IMR-90 (cell line): ENCODE measurements around the gene DCST2. TPM values are rescaled to one million over a fixed set of nuclear protein-coding genes. Genes with fewer than 3 reads are reported as not detected.

ENCODE experiments used
- ATAC-seq: fragments of 200-7000 bp; cut with Tn5 transposase; 2 replicates; pipeline ENCODE4 v1.9.1; 2020; ENCODE audit warnings: low read depth, mild to moderate bottlenecking, moderate library complexity
- BruUV-seq: library from RNA; stranded (reverse); fragments of 400-500 nt; replicated peaks from 2 replicates; lab custom pipeline; 2021; lab: Mats Ljungman, UMichigan
- CTCF ChIA-PET: fragments of 300-600 bp; formaldehyde crosslinking; extraction: SDS; loops from one replicate; lab custom pipeline; 2021; ENCODE audit warnings: antibody characterized with exemption; lab: Yijun Ruan, JAX
- POLR2A ChIA-PET: fragments of 300-600 bp; sonication (Branson Sonifier 250); formaldehyde crosslinking; loops from one replicate; lab custom pipeline; 2022; ENCODE audit warnings: antibody characterized with exemption; ENCODE audit not compliant: unreplicated experiment; lab: Charles Lee
- DNase-seq: peaks from one replicate; pipeline ENCODE4 v3.0.0; 2013
- H2AFZ ChIP-seq: replicated peaks from 2 replicates; pipeline ENCODE3; 2013; ENCODE audit warnings: low read length, mild to moderate bottlenecking; ENCODE audit not compliant: poor library complexity
- H2AK5ac ChIP-seq: 2 replicates; pipeline ENCODE4 v1.6.1; 2013; ENCODE audit warnings: low read depth, low read length, inconsistent platforms
- H2AK9ac ChIP-seq: replicated peaks from 2 replicates; pipeline ENCODE3; 2013; ENCODE audit warnings: mild to moderate bottlenecking, low read depth, low read length, moderate library complexity; ENCODE audit not compliant: poor library complexity
- H2BK120ac ChIP-seq: 2 replicates; pipeline ENCODE4 v1.6.1; 2013; ENCODE audit warnings: low read depth, low read length, inconsistent platforms
- H2BK15ac ChIP-seq: 3 replicates; pipeline ENCODE4 v1.6.1; 2013; ENCODE audit warnings: low read depth, low read length, inconsistent platforms
- H2BK20ac ChIP-seq: 2 replicates; pipeline ENCODE4 v1.6.1; 2013; ENCODE audit warnings: low read depth, mild to moderate bottlenecking, inconsistent platforms, low read length, moderate library complexity
- H2BK5ac ChIP-seq: 2 replicates; pipeline ENCODE4 v1.6.1; 2013; ENCODE audit warnings: mild to moderate bottlenecking, low read depth, low read length, inconsistent platforms; ENCODE audit not compliant: poor library complexity, severe bottlenecking
- H3K14ac ChIP-seq: replicated peaks from 2 replicates; pipeline ENCODE4 v1.6.1; 2013; ENCODE audit warnings: low read depth, low read length, inconsistent platforms
- H3K18ac ChIP-seq: 2 replicates; pipeline ENCODE4 v1.6.1; 2013; ENCODE audit warnings: low read depth, low read length, control low read depth
- H3K23ac ChIP-seq: 2 replicates; pipeline ENCODE4 v1.6.1; 2013; ENCODE audit warnings: low read depth, low read length, inconsistent platforms
- H3K27ac ChIP-seq: 2 replicates; pipeline ENCODE4 v1.5.1; 2013; ENCODE audit warnings: mild to moderate bottlenecking, control low read depth, low read length; ENCODE audit not compliant: insufficient read depth
- H3K27me3 ChIP-seq: 2 replicates; pipeline ENCODE4 v1.6.1; 2013; ENCODE audit warnings: low read length; ENCODE audit not compliant: control insufficient read depth, insufficient read depth
- H3K36me3 ChIP-seq: 2 replicates; pipeline ENCODE4 v1.6.1; 2013; ENCODE audit warnings: low read length, mixed read lengths; ENCODE audit not compliant: control insufficient read depth, insufficient read depth
- H3K4ac ChIP-seq: 2 replicates; pipeline ENCODE4 v1.6.1; 2013; ENCODE audit warnings: low read depth, low read length, inconsistent platforms
- H3K4me1 ChIP-seq: 2 replicates; pipeline ENCODE4 v1.6.1; 2013; ENCODE audit warnings: low read length, mixed read lengths; ENCODE audit not compliant: control insufficient read depth, insufficient read depth
- H3K4me2 ChIP-seq: 2 replicates; pipeline ENCODE4 v1.6.1; 2013; ENCODE audit warnings: low read depth, mild to moderate bottlenecking, control low read depth, low read length, moderate library complexity
- H3K4me3 ChIP-seq: 2 replicates; pipeline ENCODE4 v1.5.1; 2013; ENCODE audit warnings: low read depth, mild to moderate bottlenecking, control low read depth, low read length, moderate library complexity; ENCODE audit not compliant: insufficient read depth
- H3K56ac ChIP-seq: 2 replicates; pipeline ENCODE4 v1.6.1; 2013; ENCODE audit warnings: low read length, inconsistent platforms; ENCODE audit not compliant: insufficient read depth; ENCODE audit errors: extremely low read depth
- H3K79me1 ChIP-seq, 2 experiments: 2 replicates each; pipeline ENCODE4 v1.6.1; 2013; ENCODE audit warnings: low read length in 2 of 2, inconsistent platforms in 1 of 2, low read depth in 1 of 2
- H3K9ac ChIP-seq: 2 replicates; pipeline ENCODE4 v1.6.1; 2013; ENCODE audit warnings: low read depth, low read length, control low read depth
- H3K9me1 ChIP-seq: 2 replicates; pipeline ENCODE4 v1.6.1; 2013; ENCODE audit warnings: low read length, inconsistent platforms; ENCODE audit not compliant: insufficient read depth
- H3K9me3 ChIP-seq: 2 replicates; pipeline ENCODE4 v1.6.1; 2013; ENCODE audit warnings: low read length; ENCODE audit not compliant: control insufficient read depth, insufficient read depth
- H4K20me1 ChIP-seq: 2 replicates; pipeline ENCODE4 v1.6.1; 2013; ENCODE audit warnings: low read length, inconsistent platforms; ENCODE audit not compliant: insufficient read depth
- H4K5ac ChIP-seq: 2 replicates; pipeline ENCODE4 v1.6.1; 2013; ENCODE audit warnings: mild to moderate bottlenecking, low read depth, low read length, control low read depth
- H4K8ac ChIP-seq, 2 experiments: 2 replicates each; pipeline ENCODE4 v1.6.1; 2013; ENCODE audit warnings: low read depth in 2 of 2, low read length in 2 of 2, control low read depth in 1 of 2, inconsistent platforms in 1 of 2
- H4K91ac ChIP-seq: 2 replicates; pipeline ENCODE4 v1.6.1; 2013; ENCODE audit warnings: low read depth, low read length, inconsistent platforms; ENCODE audit not compliant: insufficient read depth
- BHLHE40 ChIP-seq: fragments of 150-350 bp; IDR thresholded peaks from 2 replicates; pipeline ENCODE4 v1.6.1; 2016; ENCODE audit warnings: mild to moderate bottlenecking, low read depth, low read length
- CEBPB ChIP-seq: IDR thresholded peaks from 2 replicates; pipeline ENCODE4 v1.6.1; 2012; ENCODE audit warnings: low read depth, low read length, improper control_type of control experiment
- CHD1 ChIP-seq: IDR thresholded peaks from 2 replicates; pipeline ENCODE4 v1.6.1; 2012; ENCODE audit warnings: low read depth, low read length, improper control_type of control experiment
- CTCF ChIP-seq: conservative IDR thresholded peaks from 2 replicates; pipeline ENCODE4 v1.5.1; 2012; ENCODE audit warnings: mild to moderate bottlenecking, low read depth, low read length, improper control_type of control experiment
- ELK1 ChIP-seq: fragments of 150-350 bp; IDR thresholded peaks from 2 replicates; pipeline ENCODE4 v1.6.1; 2016; ENCODE audit warnings: low read depth, mild to moderate bottlenecking, low read length, moderate library complexity, borderline replicate concordance
- MAFK ChIP-seq: IDR thresholded peaks from 2 replicates; pipeline ENCODE4 v1.6.1; 2012; ENCODE audit warnings: low read depth, low read length, improper control_type of control experiment
- MAZ ChIP-seq: IDR thresholded peaks from 2 replicates; pipeline ENCODE4 v1.6.1; 2012; ENCODE audit warnings: low read depth, mild to moderate bottlenecking, low read length, improper control_type of control experiment, moderate library complexity, borderline replicate concordance
- MXI1 ChIP-seq: IDR thresholded peaks from 2 replicates; pipeline ENCODE4 v1.6.1; 2012; ENCODE audit warnings: low read depth, mild to moderate bottlenecking, low read length, moderate library complexity, borderline replicate concordance
- NFE2L2 ChIP-seq: fragments of 150-350 bp; IDR thresholded peaks from 2 replicates; pipeline ENCODE4 v1.6.1; 2016; ENCODE audit warnings: low read depth, mild to moderate bottlenecking, low read length
- RAD21 ChIP-seq: IDR thresholded peaks from 2 replicates; pipeline ENCODE4 v1.6.1; 2012; ENCODE audit warnings: low read length, improper control_type of control experiment
- RCOR1 ChIP-seq: IDR thresholded peaks from 2 replicates; pipeline ENCODE4 v1.6.1; 2012; ENCODE audit warnings: mild to moderate bottlenecking, low read length, improper control_type of control experiment; ENCODE audit not compliant: insufficient replicate concordance
- USF2 ChIP-seq: fragments of 150-350 bp; IDR thresholded peaks from 2 replicates; pipeline ENCODE4 v1.6.1; 2017; ENCODE audit warnings: mild to moderate bottlenecking, antibody characterized with exemption, low read length, low read depth
- WGBS, 2 experiments: methylation state at CpG; one replicate each; pipeline versions ENCODE4 v1.1.5 to v1.1.7; 2013; ENCODE audit warnings: missing lambda C conversion rate in 2 of 2; ENCODE audit not compliant: insufficient read length in 1 of 2; ENCODE audit errors: extremely low coverage in 2 of 2; 5-methylcytosine and 5-hydroxymethylcytosine counted together
- dilution Hi-C: fragments of 300-500 bp; cut with HindIII; formaldehyde crosslinking; loops from one replicate; pipeline ENCODE4 v1.14.3; 2018; ENCODE audit warnings: low sequenced_read_pairs; ENCODE audit not compliant: unreplicated experiment
- in situ Hi-C: fragments of 300-500 bp; cut with MboI; formaldehyde crosslinking; loops from 3 replicates; pipeline ENCODE4 v1.14.3; 2019; ENCODE audit warnings: low sequenced_read_pairs, inconsistent platforms, mixed read lengths
- intact Hi-C: fragments of 100-400 bp; cut with micrococcal nuclease; formaldehyde crosslinking; loops from 2 replicates; pipeline ENCODE4 v1.10.0; 2022
- polyA plus RNA-seq, 3 experiments: library from polyadenylated mRNA; depleted of rRNA; stranded (reverse); fragments of >200 nt; gene quantifications; 2 replicates each; pipeline ENCODE4 v1.2.3, GENCODE V29; 2012; ENCODE audit warnings: low replicate concordance in 1 of 3
- total RNA-seq: library from RNA; depleted of rRNA; stranded (reverse); fragments of >200 nt; gene quantifications from 2 replicates; pipeline ENCODE4 v1.2.3, GENCODE V29; 2012

DCST2 gene
- total and polyA plus RNA-seq, 2 of the 4 experiments (the other 2 are of a cell fraction): 0.14 TPM; not detected in 1

- Histone ChIP-seq H2AK5ac (peak overlapping the region; percentile 90), H3K4ac (peak overlapping the region; percentile 85), H2BK5ac (peak overlapping the region; percentile 85), H3K9me3 (no peaks in the 10 kb centered on the region), H3K4me3 (peak overlapping the region; percentile 75), H3K56ac (no peak overlapping the region; the same call in 1 of the 2 replicates), H3K14ac (peak overlapping the region; percentile 15), H2BK15ac (peak overlapping the region; percentile 22; the same call in 1 of the 3 replicates), H2BK120ac (peak overlapping the region; percentile 78; the same call in 1 of the 2 replicates), H2AFZ (peak overlapping the region; percentile 78), H3K23ac (peak overlapping the region; percentile 76), H3K4me1 (peaks cover 15% of the 10 kb centered on the region), H3K9ac (peak overlapping the region; percentile 94), H4K8ac (peak overlapping the region; percentile 12 to 90), H4K5ac (peak overlapping the region; percentile 90), H2AK9ac (peak overlapping the region; percentile 98), H3K18ac (peak overlapping the region; percentile 95), H3K27me3 (no peaks in the 10 kb centered on the region), H3K36me3 (no peaks in the 10 kb centered on the region), H3K27ac (peak overlapping the region; percentile 91), H3K4me2 (peak overlapping the region; percentile 100), H4K91ac (peak overlapping the region; percentile 69), H3K9me1 (peaks cover 7% of the 10 kb centered on the region), H3K79me1 (peaks cover 14 to 39% of the 10 kb centered on the region in 2 experiments), H4K20me1 (no peaks in the 10 kb centered on the region), H2BK20ac (peak overlapping the region; percentile 11; the same call in 1 of the 2 replicates)
- intact Hi-C loops (loop anchor here (2.0 to 5.0 kb wide), 3 partner anchors 39 to 63 kb away; partner anchors contain the start of genes ADAM15, PMVK and PYGO2), in situ Hi-C loops (no loop called here), dilution Hi-C loops (no loop called here)
- DNase-seq (no peak), ATAC-seq (no peak)
- POLR2A ChIA-PET: interaction anchor here (0.6 kb wide), 1 partner anchor 274 kb away, joined by 3 read pairs; the partner anchor contains the start of gene CLK2
- BruUV-seq: no TSS peak
- CTCF ChIA-PET: interaction anchor here (0.9 to 2.1 kb wide), 10 partner anchors 18 to 519 kb away, joined by 3 to 11 read pairs (median 4); partner anchors contain the start of genes PBXIP1, PYGO2 and SHC1
- WGBS, 2 experiments: 5% methylated on average over 10 of the region's 50 CpGs; no CpG with 5 or more reads in 1 of the 2 experiments
- no peak for TF ChIP-seq CHD1
- TF ChIP-seq NFE2L2: no peak
- no peak for TF ChIP-seq CTCF
- no peak for TF ChIP-seq MAZ
- TF ChIP-seq MAFK: no peak
- TF ChIP-seq CEBPB: no peak
- TF ChIP-seq RCOR1: no peak
- TF ChIP-seq ELK1: no peak
- no peak for TF ChIP-seq USF2
- no peak for TF ChIP-seq MXI1
- no peak for TF ChIP-seq RAD21
- TF ChIP-seq BHLHE40: no peak
Measured at GRCh38 chr1:154999571-155000410, 33.8 kb downstream of the DCST2 start.
